Astrocyte (in vitro differentiated cells and primary cell): Measurements from ENCODE around the gene P2RX1. TPM values are rescaled to one million over a fixed set of nuclear protein-coding genes. Genes with fewer than 3 reads are reported as not detected.

Source experiments
- DNase-seq: peaks from one replicate; pipeline ENCODE4 v3.0.0-alpha.2; 2010; ENCODE audit warnings: low read depth
- FAIRE-seq: peaks from 2 replicates; lab custom pipeline; 2011; peaks lifted over from hg19 to GRCh38; lab: Jason Lieb, UNC
- H2AFZ ChIP-seq: 2 replicates; pipeline ENCODE4 v1.6.0; 2012; ENCODE audit warnings: low read depth, low read length, inconsistent platforms
- H3K27ac ChIP-seq: 2 replicates; pipeline ENCODE4 v1.5.1; 2011; ENCODE audit warnings: low read depth, low read length, inconsistent platforms
- H3K27me3 ChIP-seq: 2 replicates; pipeline ENCODE4 v1.6.0; 2011; ENCODE audit warnings: low read length, inconsistent platforms; ENCODE audit not compliant: insufficient read depth
- H3K36me3 ChIP-seq: 2 replicates; pipeline ENCODE4 v1.5.1; 2011; ENCODE audit warnings: low read length, inconsistent platforms; ENCODE audit not compliant: insufficient read depth
- H3K4me1 ChIP-seq: 2 replicates; pipeline ENCODE4 v1.5.1; 2011; ENCODE audit warnings: low read length, inconsistent platforms; ENCODE audit not compliant: insufficient read depth
- H3K4me2 ChIP-seq: 2 replicates; pipeline ENCODE4 v1.6.0; 2012; ENCODE audit warnings: low read length, inconsistent platforms
- H3K4me3 ChIP-seq: 2 replicates; pipeline ENCODE4 v1.5.1; 2011; ENCODE audit warnings: low read depth, mild to moderate bottlenecking, low read length, inconsistent platforms; ENCODE audit not compliant: insufficient read depth
- H3K79me2 ChIP-seq: 2 replicates; pipeline ENCODE4 v1.6.0; 2012; ENCODE audit warnings: mild to moderate bottlenecking, low read length, inconsistent platforms; ENCODE audit not compliant: insufficient read depth
- H3K9ac ChIP-seq: 2 replicates; pipeline ENCODE4 v1.6.0; 2012; ENCODE audit warnings: mild to moderate bottlenecking, low read length, inconsistent platforms
- H3K9me3 ChIP-seq: 2 replicates; pipeline ENCODE4 v1.5.1; 2012; ENCODE audit warnings: low read depth, mild to moderate bottlenecking, low read length, inconsistent platforms; ENCODE audit not compliant: insufficient read depth
- H4K20me1 ChIP-seq: 2 replicates; pipeline ENCODE4 v1.6.0; 2012; ENCODE audit warnings: low read length, inconsistent platforms; ENCODE audit not compliant: insufficient read depth
- H3K27ac Mint-ChIP-seq: one replicate; pipeline ENCODE4 v1.8.0; 2021; ENCODE audit warnings: mild to moderate bottlenecking, mixed read lengths; ENCODE audit not compliant: unreplicated experiment
- H3K27me3 Mint-ChIP-seq: one replicate; pipeline ENCODE4 v1.8.0; 2021; ENCODE audit warnings: low read depth, mixed read lengths; ENCODE audit not compliant: unreplicated experiment
- H3K36me3 Mint-ChIP-seq: one replicate; pipeline ENCODE4 v1.8.0; 2021; ENCODE audit warnings: low read depth, mixed read lengths; ENCODE audit not compliant: unreplicated experiment
- H3K4me1 Mint-ChIP-seq: one replicate; pipeline ENCODE4 v1.8.0; 2021; ENCODE audit warnings: low read depth, mixed read lengths; ENCODE audit not compliant: unreplicated experiment
- H3K4me3 Mint-ChIP-seq: one replicate; pipeline ENCODE4 v1.8.0; 2021; ENCODE audit warnings: mild to moderate bottlenecking, moderate library complexity, mixed read lengths; ENCODE audit not compliant: unreplicated experiment
- H3K9me3 Mint-ChIP-seq: one replicate; pipeline ENCODE4 v1.8.0; 2021; ENCODE audit warnings: mild to moderate bottlenecking, mixed read lengths; ENCODE audit not compliant: unreplicated experiment
- EZH2 ChIP-seq: IDR thresholded peaks from 2 replicates; pipeline ENCODE4 v1.6.1; 2012; ENCODE audit warnings: mild to moderate bottlenecking, low read length, inconsistent platforms; ENCODE audit not compliant: insufficient read depth
- total RNA-seq: library from RNA; stranded (reverse); gene quantifications from 2 replicates; pipeline ENCODE4 v1.2.1, GENCODE V29; 2021
- TF ChIP-seq, protein P1 (sequence below): IDR thresholded peaks from 2 replicates; pipeline ENCODE4 v1.5.1; 2011; ENCODE audit warnings: low read depth, mild to moderate bottlenecking, inconsistent platforms, low read length, moderate library complexity; ENCODE audit not compliant: insufficient read depth

Gene P2RX1
- total RNA-seq, 1 donor from 2014 or later = not detected

DNA sequence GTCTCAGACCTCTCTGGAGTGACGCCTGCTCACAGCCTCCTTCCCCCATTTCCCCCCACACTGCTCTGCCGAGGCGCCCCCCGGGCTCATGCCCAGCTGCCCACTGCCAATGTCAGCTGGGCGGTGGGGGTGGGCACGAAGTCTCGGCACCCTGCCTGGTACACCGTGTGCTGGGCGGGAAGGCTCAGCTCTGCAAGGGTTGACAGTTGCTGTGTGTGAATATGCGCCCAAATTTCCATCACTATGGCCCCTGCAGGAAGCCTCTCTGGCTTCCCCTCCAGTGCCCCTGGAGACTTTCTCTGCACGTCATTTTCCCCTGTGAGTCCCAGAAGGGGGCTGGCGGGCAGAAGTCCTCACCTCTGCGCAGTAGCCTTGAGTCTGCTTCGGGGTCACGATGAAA, 11.8 kb downstream of the P2RX1 start:
- DNase-seq = no peak
- H3K4me1 Mint-ChIP-seq = no peaks in the 10 kb centered on the region
- no peaks in the 10 kb centered on the region for H3K36me3 Mint-ChIP-seq
- H3K79me2 ChIP-seq = no peaks in the 10 kb centered on the region
- no peaks in the 10 kb centered on the region for H3K36me3 ChIP-seq
- no peaks in the 10 kb centered on the region for H4K20me1 ChIP-seq
- H3K9me3 Mint-ChIP-seq = peaks cover 3% of the 10 kb centered on the region
- FAIRE-seq = no peak
- no peak overlapping the region for H2AFZ ChIP-seq
- no peaks in the 10 kb centered on the region for H3K9me3 ChIP-seq
- no peak overlapping the region for H3K27ac Mint-ChIP-seq
- H3K4me3 ChIP-seq = no peak overlapping the region
- H3K27ac ChIP-seq = no peak overlapping the region
- TF ChIP-seq EZH2 = no peak
- TF ChIP-seq, protein P1, sequence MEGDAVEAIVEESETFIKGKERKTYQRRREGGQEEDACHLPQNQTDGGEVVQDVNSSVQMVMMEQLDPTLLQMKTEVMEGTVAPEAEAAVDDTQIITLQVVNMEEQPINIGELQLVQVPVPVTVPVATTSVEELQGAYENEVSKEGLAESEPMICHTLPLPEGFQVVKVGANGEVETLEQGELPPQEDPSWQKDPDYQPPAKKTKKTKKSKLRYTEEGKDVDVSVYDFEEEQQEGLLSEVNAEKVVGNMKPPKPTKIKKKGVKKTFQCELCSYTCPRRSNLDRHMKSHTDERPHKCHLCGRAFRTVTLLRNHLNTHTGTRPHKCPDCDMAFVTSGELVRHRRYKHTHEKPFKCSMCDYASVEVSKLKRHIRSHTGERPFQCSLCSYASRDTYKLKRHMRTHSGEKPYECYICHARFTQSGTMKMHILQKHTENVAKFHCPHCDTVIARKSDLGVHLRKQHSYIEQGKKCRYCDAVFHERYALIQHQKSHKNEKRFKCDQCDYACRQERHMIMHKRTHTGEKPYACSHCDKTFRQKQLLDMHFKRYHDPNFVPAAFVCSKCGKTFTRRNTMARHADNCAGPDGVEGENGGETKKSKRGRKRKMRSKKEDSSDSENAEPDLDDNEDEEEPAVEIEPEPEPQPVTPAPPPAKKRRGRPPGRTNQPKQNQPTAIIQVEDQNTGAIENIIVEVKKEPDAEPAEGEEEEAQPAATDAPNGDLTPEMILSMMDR = no peak
- H3K9ac ChIP-seq = no peak overlapping the region
- no peak overlapping the region for H3K4me3 Mint-ChIP-seq
- H3K4me2 ChIP-seq = no peak overlapping the region
- no peaks in the 10 kb centered on the region for H3K4me1 ChIP-seq
- H3K27me3 ChIP-seq = no peaks in the 10 kb centered on the region
- peaks cover 21% of the 10 kb centered on the region for H3K27me3 Mint-ChIP-seq

DNA sequence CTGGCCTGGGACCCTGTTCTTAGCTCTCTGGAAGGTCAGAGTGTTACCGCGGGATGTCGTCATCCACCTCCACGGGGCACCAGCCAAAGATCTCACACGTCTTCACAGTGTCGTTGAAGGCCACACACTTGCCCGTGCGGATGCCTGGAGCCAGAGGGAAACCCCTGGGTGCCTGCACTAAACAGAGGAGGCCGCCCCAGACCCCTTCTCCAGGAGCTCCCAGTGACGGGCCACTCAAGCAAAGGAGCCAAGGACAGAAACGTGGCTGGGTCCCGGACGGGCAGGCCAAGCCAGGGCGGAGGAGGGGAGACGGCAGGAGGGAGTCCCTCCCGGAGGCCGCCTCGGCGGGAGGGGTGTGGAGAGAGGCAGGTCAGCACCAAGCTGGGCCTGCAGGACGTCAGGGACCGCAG, 12.4 kb downstream of the P2RX1 start:
- DNase-seq = no peak
- H3K36me3 Mint-ChIP-seq = no peaks in the 10 kb centered on the region
- H3K9me3 Mint-ChIP-seq = peaks cover 3% of the 10 kb centered on the region
- FAIRE-seq = no peak
- Histone ChIP-seq H3K79me2 (no peaks in the 10 kb centered on the region), H3K27me3 (no peaks in the 10 kb centered on the region), H3K9ac (no peak overlapping the region), H4K20me1 (no peaks in the 10 kb centered on the region), H3K4me1 (no peaks in the 10 kb centered on the region), H3K4me2 (no peak overlapping the region), H2AFZ (no peak overlapping the region), H3K4me3 (no peak overlapping the region), H3K9me3 (no peaks in the 10 kb centered on the region), H3K36me3 (no peaks in the 10 kb centered on the region), H3K27ac (no peak overlapping the region)
- no peaks in the 10 kb centered on the region for H3K4me1 Mint-ChIP-seq
- H3K27me3 Mint-ChIP-seq = peaks cover 19% of the 10 kb centered on the region
- no peak overlapping the region for H3K27ac Mint-ChIP-seq
- no peak for TF ChIP-seq EZH2
- TF ChIP-seq, protein P1 = no peak
- H3K4me3 Mint-ChIP-seq = no peak overlapping the region

DNA sequence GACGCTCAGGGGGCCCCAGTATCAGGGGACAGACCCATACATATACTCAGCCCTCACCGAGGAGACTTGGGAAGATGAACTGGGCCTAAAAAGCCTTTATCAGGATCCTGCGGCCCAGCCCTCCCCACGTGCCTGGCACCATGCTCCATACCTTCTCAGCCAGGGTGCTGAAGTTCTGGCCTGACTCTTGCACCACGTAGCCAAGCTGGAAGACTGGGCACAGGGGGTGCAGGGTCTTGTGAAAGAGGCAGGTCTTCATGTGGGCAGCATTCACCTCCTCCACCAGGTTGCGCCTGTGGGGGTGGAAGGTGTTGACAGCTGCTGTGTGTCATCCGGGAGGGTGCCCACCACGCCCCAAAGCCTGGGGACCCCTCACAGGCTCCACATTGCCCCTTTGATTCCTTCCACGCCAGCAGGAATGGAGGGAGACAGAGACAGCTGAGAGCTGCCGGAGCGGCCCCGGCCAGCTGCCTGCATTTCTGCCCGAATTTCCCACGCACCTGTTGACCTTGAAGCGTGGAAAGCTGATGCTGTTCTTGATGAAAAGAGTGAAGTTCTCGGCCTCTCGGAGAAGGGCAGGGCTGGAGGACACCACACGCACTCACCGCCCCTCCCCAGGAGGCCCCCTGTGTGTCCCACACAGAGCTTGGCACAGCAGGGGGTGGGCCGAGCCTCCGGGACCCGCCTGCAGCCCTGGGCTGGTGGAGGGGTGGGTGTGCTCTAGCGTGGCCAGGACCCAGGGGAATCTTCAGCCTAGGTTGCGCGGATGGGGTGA, 13.0 kb downstream of the P2RX1 start:
- Histone ChIP-seq H2AFZ (no peak overlapping the region), H3K4me2 (no peak overlapping the region), H3K9ac (no peak overlapping the region), H3K4me3 (no peak overlapping the region), H3K9me3 (no peaks in the 10 kb centered on the region), H4K20me1 (no peaks in the 10 kb centered on the region), H3K79me2 (no peaks in the 10 kb centered on the region), H3K27me3 (no peaks in the 10 kb centered on the region), H3K4me1 (no peaks in the 10 kb centered on the region), H3K27ac (no peak overlapping the region), H3K36me3 (no peaks in the 10 kb centered on the region)
- H3K9me3 Mint-ChIP-seq = peaks cover 4% of the 10 kb centered on the region
- peaks cover 24% of the 10 kb centered on the region for H3K27me3 Mint-ChIP-seq
- H3K4me1 Mint-ChIP-seq = no peaks in the 10 kb centered on the region
- no peak for DNase-seq
- no peak overlapping the region for H3K27ac Mint-ChIP-seq
- TF ChIP-seq EZH2 = no peak
- TF ChIP-seq, protein P1 = no peak
- FAIRE-seq = no peak
- no peaks in the 10 kb centered on the region for H3K36me3 Mint-ChIP-seq
- H3K4me3 Mint-ChIP-seq = no peak overlapping the region
